ENCODE measurements around the gene GARIN5A. TPM values are rescaled to one million over a fixed set of nuclear protein-coding genes. Genes with fewer than 3 reads are reported as not detected.

Gene GARIN5A
- total and polyA plus RNA-seq, 2 experiments from 2014 or later: 13.3 to 25.0 TPM

GRCh38 chr19:50510700-50511068 lies 34.0 kb upstream of the GARIN5A start:
- H3K36me3 ChIP-seq (ENCODE audit: insufficient read depth): no peaks in the 10 kb centered on the region
- H4K20me1 ChIP-seq (replicated peaks; ENCODE audit: insufficient read depth): no peaks in the 10 kb centered on the region; the same call in 1 of the 2 replicates
- peaks cover 19% of the 10 kb centered on the region for H3K27me3 ChIP-seq (ENCODE audit: insufficient read depth)
- no peak overlapping the region for H3K27ac Mint-ChIP-seq
- ATAC-seq: no peak; the same call in 2 of the 3 replicates
- H2AFZ ChIP-seq: peak overlapping the region; percentile 48; the same call in 1 of the 2 replicates
- TF ChIP-seq CTCF (conservative IDR thresholded peaks at IDR 0.05; ENCODE audit: low read depth in 2 of 2): no peak
- no peak for TF ChIP-seq ZNF114 (CRISPR knock-in tag; IDR thresholded peaks at IDR 0.05)
- TF ChIP-seq ZNF331 (CRISPR knock-in tag; IDR thresholded peaks at IDR 0.05; ENCODE audit: low read depth): no peak
- TF ChIP-seq EZH2 (IDR thresholded peaks at IDR 0.05; ENCODE audit: low read depth, unreplicated experiment): no peak
- TF ChIP-seq CREB1 (CRISPR knock-in tag; IDR thresholded peaks at IDR 0.05; ENCODE audit: low read depth): no peak
- no peak for TF ChIP-seq ETS1 (IDR thresholded peaks at IDR 0.05)
- no peak for TF ChIP-seq EZH2phosphoT487 (IDR thresholded peaks at IDR 0.05; ENCODE audit: unreplicated experiment)
- peak; percentile 93 for DNase-seq (ENCODE audit: low spot score)
- H3K27me3 Mint-ChIP-seq (ENCODE audit: insufficient read depth, low read depth, poor library complexity): peaks cover 9% of the 10 kb centered on the region
- peak overlapping the region; percentile 61 for H3K4me3 ChIP-seq
- H3K79me2 ChIP-seq (replicated peaks; ENCODE audit: insufficient read depth): no peaks in the 10 kb centered on the region
- H3K4me1 Mint-ChIP-seq: no peaks in the 10 kb centered on the region
- peaks cover 4% of the 10 kb centered on the region; the same call in 1 of the 2 replicates for H3K4me1 ChIP-seq (ENCODE audit: insufficient read depth)
- H3F3A ChIP-seq (replicated peaks; ENCODE audit: low read depth): no peaks in the 10 kb centered on the region
- H3K27ac ChIP-seq (ENCODE audit: low read depth): no peak overlapping the region
- peaks cover 93% of the 10 kb centered on the region for H3K9me3 Mint-ChIP-seq
- peak overlapping the region; percentile 78 for H3K4me2 ChIP-seq
- H3K36me3 Mint-ChIP-seq (ENCODE audit: low read depth): peaks cover 33% of the 10 kb centered on the region
- no peak overlapping the region for H3K4me3 Mint-ChIP-seq
- H3K9me2 ChIP-seq (ENCODE audit: insufficient read depth): no peaks in the 10 kb centered on the region

- Histone ChIP-seq H3K4me3 (peak overlapping the region; percentile 61), H3K27me3 (ENCODE audit: insufficient read depth) (peaks cover 19% of the 10 kb centered on the region), H3K4me1 (ENCODE audit: insufficient read depth) (peaks cover 4% of the 10 kb centered on the region; the same call in 1 of the 2 replicates), H3K36me3 (ENCODE audit: insufficient read depth) (no peaks in the 10 kb centered on the region), H3K79me2 (replicated peaks; ENCODE audit: insufficient read depth) (no peaks in the 10 kb centered on the region), H3F3A (replicated peaks; ENCODE audit: low read depth) (no peaks in the 10 kb centered on the region), H3K9me2 (ENCODE audit: insufficient read depth) (no peaks in the 10 kb centered on the region), H3K27ac (ENCODE audit: low read depth) (no peak overlapping the region), H2AFZ (no peak overlapping the region), H3K4me2 (peak overlapping the region; percentile 78), H4K20me1 (replicated peaks; ENCODE audit: insufficient read depth) (no peaks in the 10 kb centered on the region; the same call in 1 of the 2 replicates)
- no peaks in the 10 kb centered on the region for H3K4me1 Mint-ChIP-seq
- TF ChIP-seq ETS1 (IDR thresholded peaks at IDR 0.05): no peak
- TF ChIP-seq EZH2phosphoT487 (IDR thresholded peaks at IDR 0.05; ENCODE audit: unreplicated experiment): no peak
- TF ChIP-seq CREB1 (CRISPR knock-in tag; IDR thresholded peaks at IDR 0.05; ENCODE audit: low read depth): no peak
- TF ChIP-seq POLR2AphosphoS5 (IDR thresholded peaks at IDR 0.05; ENCODE audit: low read depth): no peak
- no peak for TF ChIP-seq ZNF331 (CRISPR knock-in tag; IDR thresholded peaks at IDR 0.05; ENCODE audit: low read depth)
- TF ChIP-seq STAT1 (IDR thresholded peaks at IDR 0.05; ENCODE audit: unreplicated experiment): no peak
- H3K27me3 Mint-ChIP-seq (ENCODE audit: insufficient read depth, low read depth, poor library complexity): peaks cover 10% of the 10 kb centered on the region
- H3K36me3 Mint-ChIP-seq (ENCODE audit: low read depth): peaks cover 37% of the 10 kb centered on the region
- H3K9me3 Mint-ChIP-seq: peaks cover 94% of the 10 kb centered on the region
- ATAC-seq: no peak
- H3K4me3 Mint-ChIP-seq: no peak overlapping the region
- no peak for DNase-seq (ENCODE audit: low spot score)
- H3K27ac Mint-ChIP-seq: no peak overlapping the region
These were observed 33.5 kb upstream of the GARIN5A start for GRCh38 chr19:50510121-50510670.
